ENCODE results near the gene LANCL2.
"Not testable (repeated sequence)": the region's sequence is repeated elsewhere in the genome, so short reads cannot be mapped to it uniquely, and the experiment has no call there.

The LANCL2 gene

GRCh38 chr7:55409482-55410225 is 44.5 kb downstream of the LANCL2 start:
- DNase-seq: no peak

DNA sequence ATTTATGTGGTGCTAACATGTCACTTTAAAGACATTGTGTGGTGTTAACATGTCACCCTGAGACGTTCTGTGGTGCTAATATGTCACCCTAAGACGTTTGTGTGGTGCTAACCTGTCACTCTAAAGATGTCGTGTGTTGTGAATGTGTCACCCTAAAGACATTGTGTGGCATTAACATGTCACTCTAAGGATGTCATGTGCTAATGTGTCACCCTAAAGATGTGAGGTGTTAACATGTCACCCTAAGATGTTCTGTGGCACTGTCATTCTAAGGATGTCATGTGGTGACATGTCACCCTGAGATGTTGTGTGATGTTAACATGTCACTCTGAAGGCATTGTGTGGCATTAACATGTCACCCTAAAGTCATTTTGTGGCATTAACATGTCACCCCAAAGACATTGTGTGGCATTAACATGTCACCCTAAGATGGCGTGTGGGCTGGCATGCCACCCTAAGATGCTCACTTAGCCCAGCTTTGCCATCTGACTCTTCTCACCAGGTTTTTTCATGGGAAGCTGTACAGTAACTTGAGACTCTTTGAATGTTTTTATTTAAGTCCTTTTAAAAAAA is 45.6 kb downstream of the LANCL2 start:
- no peak for DNase-seq

DNA sequence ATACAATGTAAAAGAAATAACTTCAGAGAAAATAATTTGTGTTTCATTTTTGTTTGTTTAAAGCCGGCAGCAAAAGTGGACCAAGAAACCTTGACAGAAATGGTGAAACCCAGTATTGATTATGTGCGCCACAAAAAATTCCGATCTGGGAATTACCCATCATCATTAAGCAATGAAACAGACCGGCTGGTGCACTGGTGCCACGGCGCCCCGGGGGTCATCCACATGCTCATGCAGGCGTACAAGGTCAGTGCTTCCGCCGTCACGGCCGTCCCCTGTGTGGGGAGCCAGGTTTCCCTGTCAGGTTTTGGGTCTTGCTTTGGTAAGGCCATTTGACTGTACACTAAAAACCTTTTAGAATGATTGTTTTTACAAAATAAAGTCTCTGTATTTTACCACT is 46.7 kb downstream of the LANCL2 start:
- no peak for DNase-seq

- DNase-seq: no peak
Measured at GRCh38 chr7:55413442-55413841, 48.3 kb downstream of the LANCL2 start.

DNA sequence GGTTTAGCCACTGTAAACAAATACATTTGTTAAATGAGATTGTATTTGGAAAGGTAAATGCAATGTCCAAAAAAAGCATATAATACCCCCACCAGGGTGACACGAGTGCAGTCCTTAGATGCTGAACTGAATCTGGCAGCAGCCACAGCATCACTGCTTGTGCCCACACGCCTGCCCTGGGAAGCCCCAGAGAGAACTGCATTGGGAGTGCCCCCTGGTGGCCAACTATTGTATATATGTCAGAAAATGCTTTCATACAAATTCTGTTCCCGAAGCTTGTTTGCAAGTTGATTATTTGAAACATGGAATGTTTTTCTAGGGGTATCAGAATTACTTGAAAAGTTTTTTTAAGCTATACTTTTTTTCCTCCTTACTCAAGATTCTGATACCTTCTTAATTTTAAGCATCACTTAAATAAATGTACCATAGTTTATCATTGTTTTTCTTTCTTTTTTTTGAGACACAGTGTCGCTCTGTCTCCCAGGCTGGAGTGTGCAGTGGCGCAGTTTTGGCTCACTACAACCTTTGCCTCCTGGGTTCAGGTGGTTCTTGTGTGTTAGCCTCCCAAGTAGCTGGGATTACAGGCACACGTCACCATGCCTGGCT is 50.1 kb downstream of the LANCL2 start:
- peak; percentile 85 to 91 (median 90) for DNase-seq

- not testable (repeated sequence) for DNase-seq
Measured at GRCh38 chr7:55417456-55417855, 52.3 kb downstream of the LANCL2 start.

DNA sequence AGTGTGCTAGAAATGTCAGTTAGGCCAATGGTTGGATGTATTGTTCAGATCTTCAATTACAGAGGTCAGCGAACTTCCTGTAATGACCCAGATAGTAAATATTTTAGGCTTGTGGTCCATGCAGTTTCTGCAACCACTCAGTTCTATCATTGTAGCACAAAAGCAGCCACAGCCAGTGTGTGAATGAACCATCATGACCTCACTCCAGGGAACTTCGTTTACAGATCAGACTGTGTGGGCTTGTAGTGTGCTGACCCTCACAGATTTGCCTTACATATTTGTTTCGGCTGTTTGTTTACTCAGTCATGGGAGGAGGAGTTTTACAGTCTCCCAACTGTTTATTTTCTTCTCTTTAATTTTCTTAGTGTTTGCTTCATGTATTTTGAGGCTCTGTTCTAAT is 55.4 kb downstream of the LANCL2 start:
- no peak for DNase-seq

- DNase-seq: no peak
Measured at GRCh38 chr7:55423277-55423711, 58.2 kb downstream of the LANCL2 start.

- no peak for DNase-seq
Measured at GRCh38 chr7:55423891-55424290, 58.8 kb downstream of the LANCL2 start.

GRCh38 chr7:55425141-55425752 is 60.1 kb downstream of the LANCL2 start:
- DNase-seq: peak; percentile 4 to 32 (median 21)

- no peak for DNase-seq
Measured at GRCh38 chr7:55426676-55427075, 61.5 kb downstream of the LANCL2 start.

DNA sequence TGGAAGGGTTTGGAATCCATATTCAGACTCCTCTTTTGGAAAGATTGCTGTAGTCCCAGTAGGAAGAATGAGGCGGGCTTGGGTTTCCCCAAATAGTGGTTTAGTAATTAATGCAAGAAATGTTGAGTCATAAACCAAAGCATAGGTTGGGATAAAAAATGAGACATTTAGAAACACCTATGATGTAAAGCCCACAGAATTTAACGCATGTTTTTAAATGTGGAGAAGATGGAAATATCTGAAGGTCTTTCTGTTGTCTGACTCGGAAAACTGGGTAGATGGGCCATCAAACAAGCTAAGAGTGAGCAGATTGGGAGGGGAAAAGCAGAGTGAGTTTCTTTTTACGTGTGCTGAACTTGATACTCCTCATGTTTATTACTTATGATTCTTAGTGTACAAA is 62.2 kb downstream of the LANCL2 start:
- DNase-seq: no peak

DNA sequence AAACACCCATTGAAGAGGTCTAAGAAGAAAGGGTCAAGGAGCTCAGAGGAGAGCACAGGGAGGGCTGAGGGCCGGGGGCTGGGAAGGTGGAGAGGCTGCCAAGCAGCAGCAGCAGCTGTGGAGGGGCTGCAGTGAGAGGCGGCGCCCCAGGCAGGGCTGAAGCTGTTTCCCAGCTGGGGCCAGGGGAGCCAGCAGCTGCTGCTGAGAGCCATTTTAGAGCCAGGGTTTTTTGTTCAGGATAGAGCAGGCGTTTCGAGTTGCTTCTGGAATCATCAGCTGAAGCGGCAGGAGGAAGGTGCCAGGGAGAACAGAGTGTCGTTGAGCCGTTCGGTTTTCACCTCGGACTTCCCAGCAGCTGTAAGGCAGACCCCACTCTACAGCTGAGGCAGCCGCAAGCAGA is 62.7 kb downstream of the LANCL2 start:
- DNase-seq: no peak

- no peak for DNase-seq
Measured at GRCh38 chr7:55429835-55430499, 64.8 kb downstream of the LANCL2 start.

GRCh38 chr7:55431898-55432297 is 66.8 kb downstream of the LANCL2 start:
- DNase-seq: no peak

DNA sequence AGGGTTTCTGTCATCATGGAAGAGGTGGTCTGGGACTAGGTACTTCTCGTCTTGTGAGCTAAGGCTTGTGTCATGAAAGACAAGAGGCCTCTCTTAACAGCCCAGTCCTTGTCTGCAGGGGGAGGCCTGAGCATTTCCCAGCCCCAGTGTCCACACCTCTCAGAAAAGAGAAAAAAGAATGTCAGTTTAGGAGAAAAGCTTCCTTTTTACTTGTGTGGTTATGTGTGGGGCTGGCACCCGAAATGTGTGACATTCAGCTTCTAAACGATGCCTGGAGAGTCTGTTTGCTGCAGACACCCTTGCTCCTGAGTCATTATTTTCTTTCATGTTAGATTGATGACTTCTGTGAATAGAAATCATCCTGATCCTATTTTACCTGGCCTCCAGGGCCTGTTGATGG is 67.4 kb downstream of the LANCL2 start:
- DNase-seq: no peak

DNA sequence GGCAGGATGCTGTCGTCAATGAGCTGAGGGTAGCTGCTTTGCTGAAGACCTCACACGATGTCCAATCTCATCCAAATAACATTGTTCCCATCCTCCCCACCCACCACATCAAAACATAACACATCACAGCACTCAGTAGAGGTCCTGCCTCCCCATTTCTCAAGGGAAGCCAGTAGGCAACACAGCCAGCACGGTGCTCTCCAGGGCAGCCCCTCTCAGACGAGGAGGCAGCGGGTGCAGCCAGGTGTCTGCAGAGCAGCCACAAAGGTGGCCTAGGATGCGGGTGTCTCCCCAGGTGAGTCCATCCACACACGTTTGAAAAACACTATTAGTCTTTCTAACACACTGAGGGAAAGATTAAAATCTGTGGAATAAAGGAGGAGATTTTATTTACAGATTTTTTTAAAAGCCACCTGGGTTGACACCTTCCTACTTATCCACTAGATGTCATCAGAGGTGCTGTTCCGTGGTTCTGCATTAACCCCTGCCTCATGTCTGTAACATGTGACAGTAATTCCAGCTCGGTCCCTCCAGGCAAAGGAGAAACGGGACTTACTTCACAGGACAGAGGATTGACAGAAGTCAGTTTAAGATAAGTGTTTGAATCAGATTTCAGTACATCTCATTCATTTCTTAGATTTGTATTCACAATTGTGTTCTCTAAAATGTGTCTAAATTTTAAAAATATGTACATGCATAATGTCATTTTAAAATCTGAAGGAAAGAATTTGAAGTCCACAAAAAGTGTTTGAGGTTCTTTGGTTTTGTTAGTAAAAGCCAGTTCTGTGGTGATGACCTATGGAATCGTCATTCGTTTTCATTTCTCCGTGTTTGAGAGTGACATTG is 68.0 kb downstream of the LANCL2 start:
- peak; percentile 6 to 37 (median 26) for DNase-seq

GRCh38 chr7:55435466-55435865 is 70.3 kb downstream of the LANCL2 start:
- DNase-seq: no peak

DNA sequence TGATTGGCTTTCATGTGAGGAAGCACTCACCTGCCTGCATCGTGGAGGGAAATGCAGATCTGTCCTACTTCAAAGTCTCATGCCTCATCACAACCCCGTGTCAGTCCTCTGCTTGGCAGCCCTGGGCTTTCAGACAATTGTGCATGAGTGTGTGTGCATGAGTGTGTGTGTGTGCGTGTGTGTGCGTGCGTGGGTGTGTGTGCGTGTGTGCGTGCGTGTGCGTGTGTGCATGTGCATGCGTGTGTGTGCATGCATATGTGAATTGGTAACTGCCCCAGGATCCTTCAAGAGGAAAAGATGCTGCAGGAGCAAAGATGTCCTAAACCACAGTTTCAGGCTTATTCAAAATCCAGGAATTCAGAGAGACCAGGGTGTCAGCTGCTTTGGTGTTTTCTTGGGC is 71.3 kb downstream of the LANCL2 start:
- no peak for DNase-seq

GRCh38 chr7:55437375-55437774 is 72.2 kb downstream of the LANCL2 start:
- DNase-seq: no peak

GRCh38 chr7:55438085-55438756 is 73.1 kb downstream of the LANCL2 start:
- no peak for DNase-seq

All from suppressor macrophage (primary cell).